OCI-LY3 (cell line): ENCODE results near the gene AQP12A.

Experiments used
- H2AFZ ChIP-seq: fragments of 200-600, 300-600 bp; shearing (Covaris generic); 2 replicates; pipeline ENCODE4 v1.6.0; 2014; ENCODE audit warnings: antibody characterized with exemption, low read depth, low read length
- H3K27ac ChIP-seq: fragments of 200-600, 300-600 bp; sonication (generic); 2 replicates; pipeline ENCODE4 v1.5.1; 2014; ENCODE audit warnings: mild to moderate bottlenecking, low read length, moderate library complexity, mixed read lengths
- H3K27me3 ChIP-seq: fragments of 200-600, 300-600 bp; sonication (generic); 2 replicates; pipeline ENCODE4 v1.6.1; 2014; ENCODE audit warnings: low read depth, low read length, mixed read lengths
- H3K36me3 ChIP-seq: fragments of 200-600, 300-600 bp; sonication (generic); replicated peaks from 2 replicates; pipeline ENCODE3; 2014; ENCODE audit warnings: low read depth, low read length, mixed read lengths
- H3K4me1 ChIP-seq: fragments of 300-600, 200-600 bp; sonication (generic); 2 replicates; pipeline ENCODE4 v1.6.1; 2014; ENCODE audit warnings: low read length, mixed read lengths
- H3K4me2 ChIP-seq: fragments of 200-600, 300-600 bp; sonication (generic); 2 replicates; pipeline ENCODE4 v1.6.1; 2014; ENCODE audit warnings: low read length, mixed read lengths
- H3K4me3 ChIP-seq: fragments of 300-600, 200-600 bp; sonication (generic); 2 replicates; pipeline ENCODE4 v1.5.1; 2014; ENCODE audit warnings: antibody characterized with exemption, mild to moderate bottlenecking, low read length, moderate library complexity
- H3K79me2 ChIP-seq: fragments of 300-600, 200-600 bp; shearing (Covaris generic); 2 replicates; pipeline ENCODE4 v1.6.1; 2014; ENCODE audit warnings: mild to moderate bottlenecking, low read length, mixed read lengths
- H3K9ac ChIP-seq: fragments of 300-600, 200-600 bp; shearing (Covaris generic); 2 replicates; pipeline ENCODE4 v1.6.0; 2014; ENCODE audit warnings: mild to moderate bottlenecking, low read length, moderate library complexity
- H3K9me3 ChIP-seq: fragments of 200-600, 300-600 bp; shearing (Covaris generic); 2 replicates; pipeline ENCODE4 v1.6.1; 2014; ENCODE audit warnings: low read length, mixed read lengths; ENCODE audit not compliant: insufficient read depth
- H4K20me1 ChIP-seq: fragments of 200-600, 300-600 bp; sonication (generic); 2 replicates; pipeline ENCODE4 v1.6.1; 2016; ENCODE audit warnings: low read length, mixed read lengths; ENCODE audit not compliant: insufficient read depth
- CTCF ChIP-seq: fragments of 200-600, 300-600 bp; sonication (generic); IDR thresholded peaks from 2 replicates; pipeline ENCODE4 v1.5.1; 2014; ENCODE audit warnings: antibody characterized with exemption, low read length, low read depth
- EZH2phosphoT487 ChIP-seq: fragments of 200-600 bp; shearing (Covaris generic); IDR thresholded peaks from 2 replicates; pipeline ENCODE4 v1.6.1; 2018; ENCODE audit warnings: antibody characterized with exemption, mixed run types, low read depth

AQP12A gene

DNA sequence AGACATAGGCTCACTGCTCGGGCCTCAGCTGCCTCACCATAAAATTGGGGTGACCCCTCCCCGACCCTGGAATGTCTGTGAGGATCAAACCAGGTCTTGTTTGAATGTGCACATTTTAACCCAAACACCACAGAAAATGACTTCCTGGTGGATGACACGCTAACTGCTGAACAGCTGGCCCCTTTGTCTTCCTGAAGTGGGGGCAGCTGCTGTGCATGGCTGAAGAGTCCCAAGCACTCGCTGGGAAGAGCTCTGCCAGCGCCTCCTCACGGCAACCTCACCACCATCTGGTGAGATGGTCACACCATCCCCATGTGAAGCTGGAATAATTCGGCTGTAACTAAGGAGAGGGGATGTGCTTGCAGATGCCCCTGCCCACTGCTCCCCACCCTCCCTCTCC lies 34.0 kb downstream of the AQP12A start:
- Histone ChIP-seq H2AFZ (no peak overlapping the region), H3K4me3 (no peak overlapping the region), H3K27ac (no peak overlapping the region), H3K4me1 (no peaks in the 10 kb centered on the region), H3K9me3 (no peaks in the 10 kb centered on the region), H3K9ac (no peak overlapping the region), H3K36me3 (no peaks in the 10 kb centered on the region), H3K27me3 (no peaks in the 10 kb centered on the region), H4K20me1 (no peaks in the 10 kb centered on the region), H3K4me2 (no peak overlapping the region), H3K79me2 (no peaks in the 10 kb centered on the region)
- TF ChIP-seq EZH2phosphoT487 (no peak), CTCF (no peak)

DNA sequence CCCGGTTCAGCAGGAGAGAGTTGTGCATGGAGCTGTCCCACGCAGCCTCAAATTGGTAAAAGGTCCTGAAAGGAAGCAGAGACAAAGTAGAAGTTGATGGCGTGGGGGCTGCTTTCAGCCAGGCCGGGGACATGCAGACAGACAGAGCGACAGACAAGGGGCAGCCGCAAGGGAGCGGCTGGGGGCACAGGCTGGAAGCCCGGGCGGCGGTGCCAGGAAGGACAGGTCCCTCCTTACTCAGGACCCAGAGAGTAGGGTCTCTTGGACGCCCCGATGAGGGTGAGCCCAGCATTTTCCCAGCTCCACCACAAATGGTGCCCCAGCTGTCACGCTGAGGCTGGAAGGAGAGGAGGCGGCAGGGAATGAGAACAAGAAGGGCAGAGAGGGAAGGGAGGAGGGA lies 35.2 kb downstream of the AQP12A start:
- H3K36me3 ChIP-seq: no peaks in the 10 kb centered on the region
- H3K9me3 ChIP-seq: no peaks in the 10 kb centered on the region
- TF ChIP-seq EZH2phosphoT487 (no peak), CTCF (no peak)
- no peaks in the 10 kb centered on the region for H4K20me1 ChIP-seq
- no peaks in the 10 kb centered on the region for H3K79me2 ChIP-seq
- H3K27me3 ChIP-seq: no peaks in the 10 kb centered on the region
- H2AFZ ChIP-seq: no peak overlapping the region
- no peak overlapping the region for H3K4me3 ChIP-seq
- H3K9ac ChIP-seq: no peak overlapping the region
- no peak overlapping the region for H3K4me2 ChIP-seq
- no peaks in the 10 kb centered on the region for H3K4me1 ChIP-seq
- H3K27ac ChIP-seq: no peak overlapping the region

- Histone ChIP-seq H3K27me3 (no peaks in the 10 kb centered on the region), H3K9ac (no peak overlapping the region), H2AFZ (no peak overlapping the region), H3K36me3 (no peaks in the 10 kb centered on the region), H3K79me2 (no peaks in the 10 kb centered on the region), H3K4me1 (no peaks in the 10 kb centered on the region), H4K20me1 (no peaks in the 10 kb centered on the region), H3K27ac (no peak overlapping the region), H3K4me3 (no peak overlapping the region), H3K9me3 (no peaks in the 10 kb centered on the region), H3K4me2 (no peak overlapping the region)
- no peak for TF ChIP-seq CTCF
- TF ChIP-seq EZH2phosphoT487: no peak
Observed at GRCh38 chr2:240727439-240727838, 35.8 kb downstream of the AQP12A start.

DNA sequence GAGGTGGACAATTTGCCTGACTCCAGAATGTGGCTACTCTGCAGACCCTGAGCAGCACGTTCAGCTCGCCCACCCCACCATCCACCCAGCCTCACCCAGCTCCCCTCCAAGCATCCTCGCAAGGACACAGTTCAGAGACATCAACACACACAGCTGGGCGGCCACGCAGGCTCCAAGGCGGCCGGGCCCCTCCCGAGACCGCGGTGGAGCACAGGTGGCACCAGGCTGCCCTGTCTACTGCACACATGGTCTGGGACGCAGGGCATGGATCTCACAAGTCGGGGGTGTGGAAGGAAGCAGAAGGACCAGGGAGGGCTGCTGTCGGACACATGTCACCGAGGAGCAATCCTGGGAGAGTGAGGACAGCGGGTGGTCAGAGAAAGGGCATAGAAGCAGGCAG lies 36.2 kb downstream of the AQP12A start:
- Histone ChIP-seq H2AFZ (no peak overlapping the region), H3K9me3 (no peaks in the 10 kb centered on the region), H4K20me1 (no peaks in the 10 kb centered on the region), H3K9ac (no peak overlapping the region), H3K79me2 (no peaks in the 10 kb centered on the region), H3K4me3 (no peak overlapping the region), H3K27me3 (no peaks in the 10 kb centered on the region), H3K36me3 (no peaks in the 10 kb centered on the region), H3K27ac (no peak overlapping the region), H3K4me2 (no peak overlapping the region), H3K4me1 (no peaks in the 10 kb centered on the region)
- no peak for TF ChIP-seq CTCF
- no peak for TF ChIP-seq EZH2phosphoT487
